ENCODE measurements around the gene KANK4. TPM values are rescaled to one million over a fixed set of nuclear protein-coding genes. Genes with fewer than 3 reads are reported as not detected.

The KANK4 gene
- total and polyA plus RNA-seq, 8 donors = 2.4 to 12.5 (median 8.6) TPM

DNA sequence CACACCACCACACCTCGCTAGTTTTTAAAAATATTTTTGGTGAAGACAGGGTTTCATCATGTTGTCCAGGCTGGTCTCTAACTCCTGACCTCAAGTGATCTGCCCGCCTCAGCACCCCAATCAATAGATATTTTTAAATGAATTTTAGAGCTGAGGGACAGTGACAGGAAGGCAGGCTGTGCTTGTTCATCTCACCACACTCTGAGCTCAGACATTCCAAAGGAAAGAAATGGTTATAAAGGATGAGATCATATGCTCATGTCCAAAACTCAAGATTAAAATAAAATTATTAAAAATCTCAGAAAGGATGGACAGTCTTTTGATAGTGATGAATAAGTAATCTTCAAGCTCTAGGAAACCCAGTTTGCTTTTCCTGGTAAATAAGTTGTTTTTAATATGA lies 83.7 kb downstream of the KANK4 start:
- TF ChIP-seq, protein P1, sequence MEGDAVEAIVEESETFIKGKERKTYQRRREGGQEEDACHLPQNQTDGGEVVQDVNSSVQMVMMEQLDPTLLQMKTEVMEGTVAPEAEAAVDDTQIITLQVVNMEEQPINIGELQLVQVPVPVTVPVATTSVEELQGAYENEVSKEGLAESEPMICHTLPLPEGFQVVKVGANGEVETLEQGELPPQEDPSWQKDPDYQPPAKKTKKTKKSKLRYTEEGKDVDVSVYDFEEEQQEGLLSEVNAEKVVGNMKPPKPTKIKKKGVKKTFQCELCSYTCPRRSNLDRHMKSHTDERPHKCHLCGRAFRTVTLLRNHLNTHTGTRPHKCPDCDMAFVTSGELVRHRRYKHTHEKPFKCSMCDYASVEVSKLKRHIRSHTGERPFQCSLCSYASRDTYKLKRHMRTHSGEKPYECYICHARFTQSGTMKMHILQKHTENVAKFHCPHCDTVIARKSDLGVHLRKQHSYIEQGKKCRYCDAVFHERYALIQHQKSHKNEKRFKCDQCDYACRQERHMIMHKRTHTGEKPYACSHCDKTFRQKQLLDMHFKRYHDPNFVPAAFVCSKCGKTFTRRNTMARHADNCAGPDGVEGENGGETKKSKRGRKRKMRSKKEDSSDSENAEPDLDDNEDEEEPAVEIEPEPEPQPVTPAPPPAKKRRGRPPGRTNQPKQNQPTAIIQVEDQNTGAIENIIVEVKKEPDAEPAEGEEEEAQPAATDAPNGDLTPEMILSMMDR (IDR thresholded peaks at IDR 0.05) = no peak
- intact Hi-C loops (cut with DNase I) = no loop called here
- WGBS, 2 donors = 88 to 89% methylated on average over 2 of the region's 2 CpGs
- Histone ChIP-seq H3K27ac (no peak overlapping the region), H3K9me3 (no peaks in the 10 kb centered on the region), H3K4me1 (no peaks in the 10 kb centered on the region), H3K36me3 (no peaks in the 10 kb centered on the region), H3K4me3 (no peak overlapping the region), H3K27me3 (no peaks in the 10 kb centered on the region)
- FAIRE-seq (no peak), DNase-seq (no peak), ATAC-seq (no peak)

GRCh38 chr1:62234688-62235087 lies 84.5 kb downstream of the KANK4 start:
- no peaks in the 10 kb centered on the region for H3K36me3 ChIP-seq
- no peaks in the 10 kb centered on the region for H3K27me3 ChIP-seq
- H3K9me3 ChIP-seq = no peaks in the 10 kb centered on the region
- FAIRE-seq = no peak
- TF ChIP-seq, protein P1 (IDR thresholded peaks at IDR 0.05) = no peak
- no peak for DNase-seq
- H3K4me3 ChIP-seq = no peak overlapping the region
- H3K4me1 ChIP-seq = no peaks in the 10 kb centered on the region
- WGBS, 2 donors = 57 to 67% methylated on average over 6 of the region's 6 CpGs
- no peak for ATAC-seq
- intact Hi-C loops (cut with DNase I) = no loop called here
- H3K27ac ChIP-seq = no peak overlapping the region

DNA sequence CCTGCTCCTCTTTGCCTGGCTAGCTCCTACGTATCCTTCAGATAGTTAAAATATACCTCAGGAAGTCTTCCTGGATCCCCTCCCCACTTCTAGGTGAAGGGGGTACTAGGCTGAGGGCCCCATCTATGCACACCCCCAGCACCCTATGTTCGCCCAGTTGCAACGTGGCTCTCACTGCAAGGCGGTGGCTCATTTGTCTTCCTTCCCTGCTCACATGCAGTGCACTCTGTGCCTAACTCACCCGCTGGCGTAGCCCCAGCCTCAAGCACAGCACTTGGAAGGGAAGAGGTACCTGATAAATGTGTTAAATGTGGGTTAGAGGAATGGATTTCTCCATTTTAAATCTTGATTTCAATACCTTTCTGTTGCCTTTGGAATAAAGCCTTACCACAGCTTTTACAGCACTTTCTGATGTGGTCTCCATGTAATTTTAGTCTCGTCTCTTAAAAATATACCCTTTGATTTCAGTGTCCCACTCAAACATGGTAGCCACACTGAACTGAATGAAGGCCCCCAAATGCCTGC lies 85.2 kb downstream of the KANK4 start:
- ATAC-seq (no peak), DNase-seq (no peak), FAIRE-seq (no peak)
- no peaks in the 10 kb centered on the region for H3K4me1 ChIP-seq
- H3K27me3 ChIP-seq = no peaks in the 10 kb centered on the region
- intact Hi-C loops (cut with DNase I) = no loop called here
- H3K36me3 ChIP-seq = no peaks in the 10 kb centered on the region
- H3K9me3 ChIP-seq = no peaks in the 10 kb centered on the region
- 75 to 83% methylated on average over 7 of the region's 7 CpGs for WGBS, 2 donors
- H3K27ac ChIP-seq = no peak overlapping the region
- TF ChIP-seq, protein P1 (IDR thresholded peaks at IDR 0.05) = no peak
- H3K4me3 ChIP-seq = no peak overlapping the region

DNA sequence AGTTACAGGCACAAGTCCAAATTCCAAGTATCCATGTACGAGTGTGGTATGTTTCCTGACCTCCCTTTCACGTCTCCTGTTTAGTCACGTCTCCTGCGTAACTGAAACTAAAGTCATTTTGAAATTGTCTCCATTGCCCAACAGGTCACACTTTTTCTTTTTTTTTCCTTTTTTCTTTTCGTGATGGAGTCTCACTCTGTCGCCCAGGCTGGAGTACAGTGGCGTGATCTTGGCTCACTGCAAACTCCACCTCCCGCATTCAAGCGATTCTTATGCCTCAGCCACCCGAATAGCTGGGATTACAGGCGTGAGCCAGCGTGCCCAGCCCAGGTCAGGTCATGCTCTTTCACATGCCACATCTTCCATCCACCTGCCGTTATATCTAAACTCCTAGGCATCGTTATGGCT lies 86.4 kb downstream of the KANK4 start:
- H3K27me3 ChIP-seq = no peaks in the 10 kb centered on the region
- no peak overlapping the region for H3K4me3 ChIP-seq
- H3K4me1 ChIP-seq = no peaks in the 10 kb centered on the region
- DNase-seq = no peak
- 62 to 80% methylated on average over 14 of the region's 14 CpGs for WGBS, 2 donors
- no peak for ATAC-seq
- H3K27ac ChIP-seq = no peak overlapping the region
- intact Hi-C loops (cut with DNase I) = no loop called here
- no peaks in the 10 kb centered on the region for H3K36me3 ChIP-seq
- FAIRE-seq = no peak
- no peaks in the 10 kb centered on the region for H3K9me3 ChIP-seq
- TF ChIP-seq, protein P1 (IDR thresholded peaks at IDR 0.05) = no peak

- ATAC-seq = no peak
These were observed 88.5 kb downstream of the KANK4 start for GRCh38 chr1:62230718-62231117.

More at GRCh38 chr1:62230718-62231117, 88.5 kb downstream of the KANK4 start:
- no peaks in the 10 kb centered on the region for H3K4me1 ChIP-seq
- H3K27me3 ChIP-seq = no peaks in the 10 kb centered on the region
- FAIRE-seq = no peak
- H3K27ac ChIP-seq = no peak overlapping the region
- H3K9me3 ChIP-seq = no peaks in the 10 kb centered on the region
- H3K36me3 ChIP-seq = no peaks in the 10 kb centered on the region
- no peak for DNase-seq
- WGBS, 2 donors = 86 to 93% methylated on average over 5 of the region's 5 CpGs
- TF ChIP-seq, protein P1 (IDR thresholded peaks at IDR 0.05) = no peak
- intact Hi-C loops (cut with DNase I) = no loop called here
- H3K4me3 ChIP-seq = no peak overlapping the region
